GM19099 (cell line): ENCODE measurements around the gene PLAU.
A peak's percentile ranks its signal among the peaks of the same experiment; 100 is the strongest.

Experiments used
- POLR2A ChIP-seq: IDR thresholded peaks from 3 replicates; pipeline ENCODE4 v1.6.1; 2011; ENCODE audit warnings: low read depth; ENCODE audit not compliant: insufficient read length; ENCODE audit errors: extremely low read depth

Gene PLAU

GRCh38 chr10:73953665-73954064 is 42.7 kb downstream of the PLAU start:
- TF ChIP-seq POLR2A = no peak

GRCh38 chr10:73954737-73955136 is 43.8 kb downstream of the PLAU start:
- no peak for TF ChIP-seq POLR2A

GRCh38 chr10:73955719-73956118 is 44.8 kb downstream of the PLAU start:
- TF ChIP-seq POLR2A = no peak

GRCh38 chr10:73956476-73957359 is 45.8 kb downstream of the PLAU start:
- peak; percentile 18 for TF ChIP-seq POLR2A

GRCh38 chr10:73959484-73960243 is 48.7 kb downstream of the PLAU start:
- TF ChIP-seq POLR2A = no peak

- no peak for TF ChIP-seq POLR2A
Measured at GRCh38 chr10:73962386-73962785, 51.5 kb downstream of the PLAU start.

- TF ChIP-seq POLR2A = no peak
Measured at GRCh38 chr10:73964743-73965142, 53.8 kb downstream of the PLAU start.

GRCh38 chr10:73965890-73966768 is 55.2 kb downstream of the PLAU start:
- no peak for TF ChIP-seq POLR2A

GRCh38 chr10:73967022-73967429 is 56.1 kb downstream of the PLAU start:
- no peak for TF ChIP-seq POLR2A
